ENCODE data around the gene KRTAP21-2.
"Not testable (repeated sequence)": the region's sequence is repeated elsewhere in the genome, so short reads cannot be mapped to it uniquely, and the experiment has no call there.

Gene KRTAP21-2

DNA sequence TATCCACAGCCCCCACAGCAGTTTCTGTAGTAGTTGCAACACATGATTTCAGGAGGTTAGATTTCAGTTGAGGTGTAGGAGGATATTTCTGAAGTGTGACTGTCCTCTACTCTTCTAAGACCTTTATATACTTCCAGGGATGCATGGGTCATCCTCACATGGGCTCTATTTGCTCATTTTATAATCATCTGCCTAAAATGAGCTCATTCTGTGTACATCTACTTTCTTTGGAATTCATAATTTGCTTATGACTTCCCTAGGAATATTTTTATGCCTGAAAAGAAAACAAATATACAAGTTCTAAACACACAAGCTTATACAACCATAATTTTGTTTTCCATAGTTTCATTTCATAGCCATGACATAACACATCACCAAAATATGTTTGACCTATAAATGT, at the start of gene KRTAP21-2:
Gene KRTAP21-2, minus strand, starts transcription at position 101 of the 400 bp plus-strand sequence. Its CDS starts 57 bp downstream, at position 44.
- DNase-seq = no peak

DNA sequence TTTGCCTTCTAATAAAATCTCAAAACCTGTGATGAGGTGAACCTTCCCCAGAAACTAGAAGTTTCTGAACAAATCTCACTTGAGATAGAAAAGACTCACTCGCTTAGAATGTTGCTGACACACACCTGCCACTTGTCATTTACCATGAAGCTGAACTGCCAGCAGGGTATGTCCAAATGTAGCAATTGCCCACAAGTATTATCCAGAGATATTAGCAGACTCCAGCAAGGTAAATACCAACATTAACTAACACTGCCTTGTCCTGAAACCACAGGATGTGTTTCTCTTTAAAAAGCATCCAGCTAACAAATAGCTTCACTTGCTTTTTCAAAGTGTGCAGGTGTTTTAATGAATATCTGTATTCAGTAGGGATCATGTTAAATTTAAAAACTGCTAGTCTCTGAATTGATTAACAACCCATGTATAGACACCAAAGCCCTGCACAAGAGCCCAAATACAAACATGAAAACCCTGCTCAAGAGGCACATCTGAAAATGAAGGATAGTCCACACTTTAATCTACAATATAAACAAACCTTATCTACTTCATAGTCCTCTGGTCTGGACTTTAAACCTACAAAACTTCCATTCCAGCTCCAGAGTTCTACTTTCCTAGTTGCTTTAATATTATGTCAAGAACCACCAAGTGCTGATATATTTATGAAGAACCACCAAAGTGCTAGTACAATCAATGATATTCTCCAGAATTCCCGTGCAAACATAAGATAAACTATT, 46.7 kb upstream of the KRTAP21-2 start:
- DNase-seq = no peak

DNA sequence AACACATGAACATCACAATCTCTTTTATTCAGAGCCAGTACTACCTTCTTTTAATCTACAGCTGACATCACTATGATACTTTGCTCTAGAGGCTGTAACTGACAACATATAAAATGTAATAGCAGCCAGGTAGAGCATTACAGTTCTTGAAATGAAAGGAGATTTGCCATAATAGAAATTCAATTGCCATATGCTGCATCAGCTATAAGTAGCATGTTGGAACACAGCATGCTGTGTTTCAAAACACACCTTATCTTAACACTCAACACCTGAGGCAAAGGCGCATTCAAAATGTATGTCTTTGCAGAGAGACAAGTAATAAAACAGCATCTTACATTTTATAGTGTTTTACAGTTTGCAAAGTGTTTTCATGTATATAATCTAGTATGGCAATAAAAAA, 32.2 kb upstream of the KRTAP21-2 start:
- no peak for DNase-seq

DNA sequence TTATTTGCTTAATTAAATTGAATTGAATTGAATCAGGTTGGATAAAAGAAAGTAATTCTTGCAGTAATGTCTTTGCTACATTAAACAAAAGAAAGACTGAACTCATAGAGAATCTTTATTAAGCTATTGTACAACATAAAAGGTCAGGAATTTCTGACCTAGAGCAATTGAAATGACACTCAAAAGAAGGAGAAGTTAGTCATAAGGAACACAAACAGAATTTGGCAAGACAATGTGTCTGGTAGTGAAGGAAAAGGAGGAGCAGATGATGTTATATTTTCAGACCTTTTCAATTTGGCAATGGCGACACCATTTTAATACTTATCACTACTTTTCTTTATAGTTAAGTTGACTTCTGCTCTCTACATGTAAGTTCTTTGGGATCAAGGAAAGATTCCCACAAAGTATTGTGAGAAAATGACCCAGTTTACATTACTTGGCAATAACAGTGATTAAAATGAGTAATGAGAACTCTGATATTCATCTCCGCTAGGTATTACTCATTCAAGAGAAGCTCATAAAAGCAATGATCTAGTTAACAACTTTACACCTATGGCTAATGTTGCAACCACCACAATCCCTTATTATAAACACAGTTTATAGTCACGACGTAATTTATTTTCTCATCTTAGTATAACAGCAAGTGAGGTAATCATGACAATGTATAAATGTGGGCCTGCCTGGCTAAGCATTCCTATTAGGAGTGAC, 22.8 kb upstream of the KRTAP21-2 start:
- DNase-seq = no peak

DNA sequence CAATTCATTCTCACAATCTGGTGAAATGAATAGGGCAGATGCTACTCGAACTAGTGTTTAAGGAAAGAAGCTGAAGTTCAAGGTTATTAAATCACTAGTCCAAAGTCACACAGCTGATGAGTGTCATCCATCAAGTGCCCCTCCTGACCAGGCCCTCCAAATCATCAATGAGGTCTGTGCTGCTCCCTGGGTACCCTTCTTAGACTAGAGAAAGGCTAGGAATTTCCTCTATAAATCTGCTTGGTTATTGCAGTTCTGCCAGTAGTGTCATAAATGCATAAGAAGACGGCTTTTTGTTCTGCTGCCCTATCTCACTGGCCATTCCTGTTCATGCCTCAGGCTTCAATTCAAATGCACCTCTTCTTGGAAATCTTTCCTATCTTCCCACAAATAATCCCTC, 13.7 kb upstream of the KRTAP21-2 start:
- DNase-seq = no peak

DNA sequence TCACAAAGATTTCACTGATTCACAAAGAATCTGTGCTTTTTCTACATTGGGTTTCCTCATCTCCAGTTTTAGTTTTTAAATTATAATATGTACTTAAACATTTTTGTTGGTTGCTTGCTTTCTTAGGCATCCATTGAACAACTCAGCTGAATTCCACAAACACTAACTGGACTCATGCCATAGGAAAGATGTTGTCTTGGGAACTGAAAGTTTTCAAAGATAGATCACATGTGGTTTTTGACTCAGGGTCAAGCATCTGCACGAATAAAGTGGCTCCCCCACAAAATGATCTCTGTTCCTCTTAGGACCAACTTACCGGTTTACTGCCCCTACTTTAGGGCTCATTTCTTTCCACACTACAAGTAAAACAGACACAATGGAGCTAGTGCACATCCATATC, 11.2 kb upstream of the KRTAP21-2 start:
- DNase-seq = no peak

DNA sequence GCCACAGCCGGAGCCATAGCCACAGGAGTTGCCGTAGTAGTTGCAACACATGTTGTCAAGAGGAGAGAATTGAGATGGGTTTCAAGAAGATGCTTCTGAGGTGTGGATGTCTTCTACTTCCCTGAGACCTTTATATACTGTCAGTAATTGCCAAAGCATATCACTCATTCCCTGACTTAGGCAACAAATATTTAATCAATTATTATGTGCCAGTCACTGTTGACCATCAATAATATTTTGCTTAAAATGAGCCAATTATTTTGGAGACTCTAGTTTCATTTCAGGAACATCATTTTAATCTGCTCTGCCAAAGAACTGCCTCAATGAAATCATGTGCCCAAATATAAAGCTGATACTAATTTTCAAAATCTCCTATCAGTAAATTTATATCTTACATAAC, 8.3 kb upstream of the KRTAP21-2 start, which contains the start of gene KRTAP21-1:
Gene KRTAP21-1, minus strand, starts transcription at position 101 of the 400 bp plus-strand sequence. Its CDS starts 50 bp downstream, at position 51.
- DNase-seq = not testable (repeated sequence)

DNA sequence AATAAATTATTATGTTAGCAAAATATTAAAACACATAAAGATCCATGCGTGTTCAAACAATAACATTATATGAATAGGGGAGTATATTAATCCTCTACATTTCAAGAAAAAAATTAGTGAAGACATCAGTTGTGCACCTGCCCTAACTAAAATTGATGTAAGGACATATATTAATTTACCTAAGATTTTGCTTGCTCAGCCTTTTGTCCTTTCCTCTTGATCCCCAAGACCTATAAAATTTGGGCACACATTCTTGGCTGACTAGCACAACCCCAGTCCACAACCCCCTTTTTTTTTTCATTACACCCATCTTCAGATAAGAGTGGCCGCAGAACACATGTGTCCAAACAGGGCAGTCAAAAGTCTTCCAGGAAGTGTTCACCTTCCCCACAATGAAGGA, 6.6 kb downstream of the KRTAP21-2 start:
- DNase-seq = no peak

DNA sequence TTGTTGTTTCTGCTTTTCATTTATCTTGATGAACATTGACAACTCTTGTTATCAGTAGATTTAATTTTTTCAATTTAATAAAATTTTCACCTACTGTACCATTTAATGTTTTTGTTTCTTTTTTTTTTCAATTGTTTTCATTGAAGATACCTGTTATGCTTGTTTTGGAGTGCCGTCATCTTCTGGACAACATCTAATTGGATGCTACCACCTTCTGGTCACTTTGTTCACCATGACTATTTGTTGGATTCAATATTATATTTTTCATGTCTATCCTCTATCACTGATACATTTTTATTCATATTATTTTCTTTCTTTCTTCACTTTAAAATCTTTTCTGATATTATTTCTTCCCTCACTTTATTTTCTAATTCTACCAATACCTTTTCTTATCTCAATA, 14.0 kb downstream of the KRTAP21-2 start:
- no peak for DNase-seq

DNA sequence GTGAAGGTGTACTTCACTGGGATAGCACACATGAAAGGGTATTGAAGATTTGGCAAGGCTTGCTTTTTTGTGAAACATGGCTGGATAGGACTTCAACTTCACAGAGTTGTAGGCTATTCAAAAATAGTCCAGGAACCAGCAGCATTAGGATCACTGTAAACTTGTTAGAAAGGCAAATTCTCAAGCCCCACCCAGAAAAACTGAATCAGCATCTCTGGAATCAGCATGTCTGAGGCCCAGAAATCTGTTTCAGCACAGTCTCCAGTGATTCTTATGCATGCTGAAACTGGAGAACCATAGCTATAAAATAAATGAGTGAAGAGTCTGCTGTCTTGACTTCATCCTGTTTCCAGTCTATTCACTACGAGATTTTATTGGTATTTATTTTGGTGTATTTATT, 20.3 kb downstream of the KRTAP21-2 start:
- DNase-seq = no peak

DNA sequence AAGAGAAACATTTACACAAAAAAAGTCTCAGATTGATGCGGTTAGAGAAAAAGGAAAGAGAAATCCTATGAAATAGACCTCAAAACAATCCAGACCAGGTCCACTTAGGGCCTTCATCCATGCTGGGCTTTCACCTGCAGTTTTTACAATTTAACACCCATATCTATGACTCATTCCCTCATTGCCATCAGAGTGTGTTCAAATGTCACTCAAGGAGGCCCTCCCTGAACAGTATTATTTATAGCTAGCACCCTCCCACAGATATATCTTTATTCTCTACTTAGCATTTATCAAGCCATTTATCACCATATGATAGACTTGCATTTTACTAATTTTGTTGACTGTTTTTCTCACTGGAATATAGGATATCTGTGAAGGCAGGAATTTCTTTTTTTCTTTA, 27.7 kb downstream of the KRTAP21-2 start:
- no peak for DNase-seq

DNA sequence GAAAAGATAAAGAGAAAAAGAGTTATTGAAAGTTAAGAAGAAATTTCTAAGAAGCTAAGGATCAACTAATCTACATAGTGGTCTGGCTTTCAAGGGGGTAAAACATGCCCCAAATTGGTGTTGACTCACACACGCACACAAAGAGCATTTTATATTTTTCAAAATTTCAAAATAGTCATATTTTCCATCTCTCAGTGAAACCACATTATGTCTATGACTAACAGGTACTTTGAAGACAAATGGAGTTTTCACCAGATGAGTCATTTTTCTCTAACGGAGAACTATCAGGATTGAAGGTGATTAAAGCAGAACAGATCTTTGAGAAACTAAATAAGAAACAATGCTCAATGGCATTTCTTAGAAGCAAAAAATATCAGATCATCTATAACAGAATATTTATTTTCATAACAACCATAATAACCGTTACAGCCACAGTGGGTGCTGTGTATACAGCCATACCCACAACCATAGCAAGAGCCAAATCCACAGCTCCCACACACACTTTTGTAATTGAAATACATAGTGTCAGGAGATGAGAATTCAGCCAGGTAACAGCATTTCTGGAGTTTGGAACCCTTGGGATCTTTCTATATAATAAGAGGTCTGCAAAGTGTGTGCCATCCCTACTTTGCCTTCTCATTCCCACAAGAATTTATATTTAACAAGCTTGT, 28.7 kb downstream of the KRTAP21-2 start, which contains the start of gene KRTAP21-3:
Gene KRTAP21-3, minus strand, starts transcription at position 539 of the 671 bp plus-strand sequence. Its CDS starts 18 bp downstream, at position 521.
- DNase-seq = no peak

DNA sequence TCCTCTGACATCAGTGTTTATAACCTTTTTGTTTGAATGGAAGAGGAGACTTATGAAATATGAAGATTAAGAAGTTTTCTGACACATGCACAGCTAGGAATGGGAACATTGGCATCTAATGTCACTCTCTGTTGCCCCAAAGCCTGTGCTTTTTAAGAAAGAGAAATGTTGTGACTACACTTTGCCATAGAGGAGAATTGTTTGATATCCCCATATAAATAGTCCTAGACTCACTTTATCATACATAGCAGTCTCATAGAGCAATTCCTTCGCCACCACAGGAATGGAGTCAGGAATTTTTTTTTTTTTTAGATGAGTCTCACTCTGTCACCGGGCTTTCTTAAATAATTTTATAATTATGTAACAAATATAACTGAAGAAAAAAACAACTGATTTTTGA, 30.0 kb downstream of the KRTAP21-2 start:
- DNase-seq = no peak

DNA sequence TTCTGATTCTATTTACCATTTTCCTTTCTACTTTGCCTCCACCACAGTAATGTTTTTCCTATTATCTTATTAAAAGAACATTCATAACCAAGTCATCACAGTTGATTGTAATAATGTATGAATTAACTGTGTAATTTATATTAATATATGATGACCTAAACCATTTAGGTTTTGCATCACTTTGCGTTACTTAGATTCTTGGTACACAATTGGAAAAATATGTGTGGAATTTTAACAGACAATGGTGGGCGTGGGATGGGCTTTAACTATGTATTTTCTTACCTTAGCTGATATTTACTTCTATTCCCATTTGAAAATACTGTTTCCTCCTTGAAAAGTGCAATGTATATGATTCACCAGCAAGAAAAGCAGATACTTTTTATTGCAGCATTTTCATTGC, 32.1 kb downstream of the KRTAP21-2 start:
- no peak for DNase-seq

DNA sequence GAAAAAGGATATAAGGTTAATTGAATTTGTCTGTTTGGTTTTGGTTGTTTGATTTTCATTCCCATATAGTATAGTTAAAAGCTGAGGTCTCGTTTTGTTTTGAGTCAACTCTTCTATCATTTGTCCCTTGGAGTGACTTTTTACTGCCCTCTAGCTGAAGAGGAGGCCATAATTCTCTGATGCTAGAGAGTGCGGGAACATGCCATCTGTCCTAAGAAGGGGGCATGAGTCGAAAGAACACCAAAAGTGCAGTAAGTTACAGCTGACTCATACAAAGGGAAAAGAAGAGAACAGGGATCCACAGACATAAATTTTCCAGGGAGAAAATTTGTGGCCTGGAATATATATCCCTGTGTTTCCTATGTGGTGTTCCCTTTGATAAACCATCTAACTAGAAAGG, 32.6 kb downstream of the KRTAP21-2 start:
- DNase-seq = no peak

DNA sequence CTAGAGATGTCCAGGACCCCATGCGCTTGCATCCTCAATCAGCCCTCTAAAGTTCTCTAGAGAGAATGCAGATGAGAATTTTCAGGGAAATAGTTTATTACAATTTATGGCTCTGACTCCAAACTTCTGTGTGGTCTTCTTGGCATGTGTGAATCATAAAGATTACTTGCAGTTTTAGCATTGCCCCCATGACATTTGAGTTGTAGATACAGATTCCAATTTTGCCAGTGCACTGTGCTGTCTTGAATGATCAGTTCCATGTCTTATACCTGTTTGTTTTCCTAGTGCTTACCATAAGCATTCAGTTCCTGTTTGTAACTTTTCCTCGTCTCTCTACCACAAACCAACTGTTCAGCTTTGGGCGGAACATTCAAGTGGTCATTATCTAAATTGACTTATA, 33.3 kb downstream of the KRTAP21-2 start:
- DNase-seq = no peak

DNA sequence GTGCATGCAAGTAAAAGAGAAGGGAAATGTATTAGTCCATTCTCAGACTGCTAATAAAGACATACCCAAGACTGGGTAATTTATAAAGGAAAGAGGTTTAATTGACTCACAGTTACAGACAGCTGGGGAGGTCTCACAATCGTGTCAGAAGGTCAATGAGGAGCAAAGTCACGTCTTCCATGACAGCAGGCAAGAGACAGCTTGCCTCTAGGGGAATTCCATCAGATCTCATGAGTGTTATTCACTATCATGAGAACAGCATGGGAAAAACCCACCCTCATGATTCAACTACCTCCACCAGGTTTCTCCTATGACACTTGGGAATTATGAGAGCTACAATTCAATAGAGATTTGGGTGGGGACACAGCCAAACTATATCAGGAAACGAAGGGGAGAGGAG, 36.6 kb downstream of the KRTAP21-2 start:
- DNase-seq = no peak

DNA sequence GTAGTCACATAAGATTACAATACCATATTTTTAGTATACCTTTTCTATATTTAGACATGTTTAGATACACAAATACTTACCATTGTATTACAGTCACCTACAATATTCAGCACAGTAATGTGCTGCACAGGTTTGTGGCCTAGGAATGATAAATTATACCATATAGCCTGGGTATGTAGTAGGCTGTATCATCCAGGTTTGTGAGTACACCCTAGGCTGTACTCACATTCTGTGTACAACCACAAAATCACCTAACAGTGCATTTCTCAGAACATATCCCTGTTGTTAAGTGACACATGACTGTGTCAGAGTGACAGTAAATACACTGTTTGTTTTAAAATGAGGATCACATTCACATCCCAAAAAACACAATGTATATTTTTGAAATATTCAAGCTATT, 39.6 kb downstream of the KRTAP21-2 start:
- no peak for DNase-seq

Data from 8988T (cell line).